ENCODE results near the gene SARDH. TPM values are rescaled to one million over a fixed set of nuclear protein-coding genes. Genes with fewer than 3 reads are reported as not detected.

SARDH gene
- total RNA-seq, 4 donors from 2014 or later = 0.39 to 2.9 (median 0.51) TPM

DNA sequence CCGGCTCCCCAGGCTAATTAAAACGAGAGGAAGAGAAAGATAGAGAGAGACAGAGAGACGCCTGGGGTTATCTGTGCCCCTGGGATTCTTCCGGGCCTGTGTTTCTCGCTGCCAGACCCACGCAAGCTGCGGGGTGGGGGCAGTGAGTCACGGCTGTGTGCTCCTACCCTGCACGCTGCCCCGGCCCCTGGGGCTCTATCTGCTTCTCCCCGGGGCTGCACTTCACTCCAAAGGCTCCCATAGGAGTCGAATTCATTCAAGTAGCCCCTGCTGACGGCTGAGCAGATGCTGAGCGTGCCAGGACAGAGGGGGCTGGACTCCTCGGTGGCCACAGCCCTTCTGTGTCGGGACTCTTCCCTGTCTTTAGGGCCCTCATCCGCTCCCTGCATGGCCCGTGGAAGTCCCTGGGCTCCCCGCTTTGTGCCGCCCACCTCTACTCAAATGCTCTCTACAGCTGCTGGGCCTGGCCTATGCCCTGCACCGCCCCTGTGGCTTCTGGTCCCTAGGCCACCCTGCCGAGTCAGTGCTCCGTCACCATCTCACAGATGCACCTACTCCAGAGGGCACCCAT lies 22.8 kb downstream of the SARDH start:
- H3K36me3 ChIP-seq = no peaks in the 10 kb centered on the region
- no peak overlapping the region for H3K4me3 ChIP-seq
- TF ChIP-seq, protein P1, sequence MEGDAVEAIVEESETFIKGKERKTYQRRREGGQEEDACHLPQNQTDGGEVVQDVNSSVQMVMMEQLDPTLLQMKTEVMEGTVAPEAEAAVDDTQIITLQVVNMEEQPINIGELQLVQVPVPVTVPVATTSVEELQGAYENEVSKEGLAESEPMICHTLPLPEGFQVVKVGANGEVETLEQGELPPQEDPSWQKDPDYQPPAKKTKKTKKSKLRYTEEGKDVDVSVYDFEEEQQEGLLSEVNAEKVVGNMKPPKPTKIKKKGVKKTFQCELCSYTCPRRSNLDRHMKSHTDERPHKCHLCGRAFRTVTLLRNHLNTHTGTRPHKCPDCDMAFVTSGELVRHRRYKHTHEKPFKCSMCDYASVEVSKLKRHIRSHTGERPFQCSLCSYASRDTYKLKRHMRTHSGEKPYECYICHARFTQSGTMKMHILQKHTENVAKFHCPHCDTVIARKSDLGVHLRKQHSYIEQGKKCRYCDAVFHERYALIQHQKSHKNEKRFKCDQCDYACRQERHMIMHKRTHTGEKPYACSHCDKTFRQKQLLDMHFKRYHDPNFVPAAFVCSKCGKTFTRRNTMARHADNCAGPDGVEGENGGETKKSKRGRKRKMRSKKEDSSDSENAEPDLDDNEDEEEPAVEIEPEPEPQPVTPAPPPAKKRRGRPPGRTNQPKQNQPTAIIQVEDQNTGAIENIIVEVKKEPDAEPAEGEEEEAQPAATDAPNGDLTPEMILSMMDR (IDR thresholded peaks at IDR 0.05) = no peak
- TF ChIP-seq POLR2AphosphoS5 (IDR thresholded peaks at IDR 0.05) (no peak), POLR2A (IDR thresholded peaks at IDR 0.05; ENCODE audit: low read depth) (no peak), EP300 (IDR thresholded peaks at IDR 0.05) (no peak)
- H3K4me1 ChIP-seq = peaks cover 8 to 20% (median 11%) of the 10 kb centered on the region in 4 donors
- peak overlapping the region in 2 of 4 donors; percentile 13 to 53 for H3K27ac ChIP-seq (replicated peaks in 1 of 4)
- 78% methylated on average over 22 of the region's 23 CpGs for WGBS
- intact Hi-C loops (cut with DNase I) = no loop called here
- H3K9me3 ChIP-seq = no peaks in the 10 kb centered on the region
- peaks cover 0 to 28% (median 0%) of the 10 kb centered on the region in 4 donors for H3K27me3 ChIP-seq
- no peak for DNase-seq (ENCODE audit: extremely low spot score)

DNA sequence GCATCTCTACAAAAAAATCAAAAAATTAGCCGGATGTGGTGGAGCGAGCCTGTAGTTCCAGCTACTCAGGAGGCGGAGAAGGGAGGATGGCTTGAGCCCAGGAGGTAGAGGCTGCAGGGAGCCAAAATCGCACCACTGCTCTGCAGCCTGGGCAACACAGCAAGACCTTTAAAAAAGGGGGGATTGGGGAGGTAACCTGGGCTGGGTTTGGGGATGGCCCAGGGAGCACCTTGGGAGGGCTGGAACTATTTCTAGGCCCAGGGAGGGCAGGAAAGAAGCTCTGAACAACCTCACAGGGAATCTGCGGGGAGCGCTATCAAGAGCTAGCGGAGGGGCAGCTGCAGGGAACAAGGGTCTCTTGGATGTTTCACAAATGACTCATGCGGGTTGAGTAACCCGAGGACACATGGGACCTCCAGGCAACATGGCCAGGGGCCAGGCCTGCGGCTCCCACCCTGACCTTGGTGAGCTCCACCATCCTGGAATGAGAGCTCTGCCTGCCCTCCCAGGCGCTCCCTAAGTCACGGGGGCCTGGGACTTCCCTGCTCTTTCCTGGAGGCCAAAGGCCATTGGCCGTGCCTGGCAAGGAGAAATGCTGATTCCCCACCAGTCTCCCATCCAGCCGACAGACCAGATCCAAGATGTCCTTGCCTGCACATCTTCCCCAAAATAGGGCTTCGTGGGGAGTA lies 23.4 kb downstream of the SARDH start:
- H3K27me3 ChIP-seq = peaks cover 0 to 28% (median 0%) of the 10 kb centered on the region in 4 donors
- no peaks in the 10 kb centered on the region for H3K36me3 ChIP-seq
- peaks cover 8 to 20% (median 11%) of the 10 kb centered on the region in 4 donors for H3K4me1 ChIP-seq
- peak overlapping the region in 3 of 4 donors; percentile 4 to 53 (median 13) for H3K27ac ChIP-seq (replicated peaks in 1 of 4)
- TF ChIP-seq EP300 (IDR thresholded peaks at IDR 0.05) = no peak
- TF ChIP-seq, protein P1 (IDR thresholded peaks at IDR 0.05) = no peak
- no peak for TF ChIP-seq POLR2AphosphoS5 (IDR thresholded peaks at IDR 0.05)
- TF ChIP-seq POLR2A (IDR thresholded peaks at IDR 0.05; ENCODE audit: low read depth) = no peak
- intact Hi-C loops (cut with DNase I) = no loop called here
- WGBS = 90% methylated on average over 15 of the region's 15 CpGs
- no peak for DNase-seq (ENCODE audit: extremely low spot score)
- H3K9me3 ChIP-seq = no peaks in the 10 kb centered on the region
- H3K4me3 ChIP-seq = no peak overlapping the region

DNA sequence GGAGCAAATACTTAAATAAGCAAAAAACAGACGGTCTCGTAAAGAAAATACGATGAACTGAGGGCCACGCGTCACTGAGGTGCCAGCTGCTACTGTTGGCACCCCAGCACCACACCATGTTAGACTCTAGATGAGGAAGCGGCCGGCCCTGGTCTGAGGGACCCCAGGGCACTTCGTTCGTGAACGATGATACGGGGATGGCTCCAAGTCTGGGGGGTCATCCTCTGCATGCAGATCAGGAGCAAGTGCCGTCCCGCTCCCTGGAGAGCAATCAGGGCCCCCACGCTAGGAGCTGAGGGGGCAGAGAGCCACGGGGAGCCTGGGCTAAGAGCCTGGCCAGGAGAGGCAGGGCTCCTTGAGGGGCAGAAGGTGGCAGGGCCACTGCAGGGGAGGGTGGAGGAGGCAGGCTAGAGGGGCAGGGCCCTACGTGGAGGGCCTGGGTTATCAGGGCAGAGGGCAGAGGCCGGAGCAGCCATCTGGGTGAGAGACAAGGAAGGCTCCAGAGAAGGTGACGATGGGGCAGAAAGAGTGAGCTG lies 24.1 kb downstream of the SARDH start:
- TF ChIP-seq EP300 (IDR thresholded peaks at IDR 0.05) = no peak
- TF ChIP-seq, protein P1 (IDR thresholded peaks at IDR 0.05) = no peak
- no peak for TF ChIP-seq POLR2A (IDR thresholded peaks at IDR 0.05; ENCODE audit: low read depth)
- no peak for TF ChIP-seq POLR2AphosphoS5 (IDR thresholded peaks at IDR 0.05)
- H3K4me3 ChIP-seq = no peak overlapping the region
- H3K27ac ChIP-seq (replicated peaks in 1 of 4) = peak overlapping the region in 1 of 4 donors; percentile 4
- H3K9me3 ChIP-seq = no peaks in the 10 kb centered on the region
- 92% methylated on average over 18 of the region's 18 CpGs for WGBS
- H3K27me3 ChIP-seq = peaks cover 0 to 28% (median 0%) of the 10 kb centered on the region in 4 donors
- H3K36me3 ChIP-seq = no peaks in the 10 kb centered on the region
- intact Hi-C loops (cut with DNase I) = no loop called here
- peaks cover 8 to 20% (median 11%) of the 10 kb centered on the region in 4 donors for H3K4me1 ChIP-seq
- DNase-seq (ENCODE audit: extremely low spot score) = no peak

DNA sequence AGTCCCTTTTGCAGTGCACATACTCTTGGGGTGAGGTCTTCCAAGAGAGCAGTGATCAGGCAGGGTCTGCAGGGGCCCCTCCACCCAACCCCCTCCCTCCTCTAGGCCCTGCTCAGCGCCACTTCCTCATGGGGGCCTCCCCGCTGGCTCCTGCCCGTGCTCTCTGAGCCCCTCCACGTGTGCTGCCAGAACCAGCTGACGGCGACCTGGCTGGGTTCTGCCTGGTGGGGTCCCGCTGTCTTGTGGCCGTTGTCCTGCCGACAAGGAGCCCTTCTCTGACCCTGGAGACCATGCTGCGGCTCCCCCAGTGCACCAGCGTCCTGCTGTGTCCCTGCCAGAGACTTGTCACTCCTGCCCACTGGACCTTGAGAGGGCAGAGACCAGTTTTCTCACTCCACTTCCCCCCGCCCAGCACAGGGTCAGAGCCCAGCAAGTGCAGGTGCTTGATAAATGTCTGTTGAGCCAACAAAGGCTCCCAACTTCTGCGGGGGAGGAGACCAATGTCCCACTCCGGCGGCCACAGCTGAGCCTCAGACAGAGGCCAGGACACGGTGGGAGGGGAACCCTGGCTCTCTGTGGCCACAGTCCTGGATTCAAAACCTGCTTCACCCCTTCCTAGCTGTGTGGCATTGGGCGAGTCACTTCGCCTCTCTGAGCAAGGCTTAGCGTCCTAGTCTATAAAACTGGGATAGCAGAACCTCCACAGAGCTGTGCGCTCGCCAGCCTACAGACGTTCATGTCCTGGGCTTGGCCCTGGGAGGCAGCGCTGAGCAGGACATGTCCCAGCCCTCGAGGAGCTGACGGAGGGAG lies 24.8 kb downstream of the SARDH start:
- H3K36me3 ChIP-seq = no peaks in the 10 kb centered on the region
- no peak overlapping the region for H3K4me3 ChIP-seq
- no peak overlapping the region for H3K27ac ChIP-seq (replicated peaks in 1 of 4)
- DNase-seq (ENCODE audit: extremely low spot score) = no peak
- intact Hi-C loops (cut with DNase I) = no loop called here
- TF ChIP-seq POLR2A (IDR thresholded peaks at IDR 0.05; ENCODE audit: low read depth) = no peak
- TF ChIP-seq POLR2AphosphoS5 (IDR thresholded peaks at IDR 0.05) = no peak
- TF ChIP-seq EP300 (IDR thresholded peaks at IDR 0.05) = no peak
- TF ChIP-seq, protein P1 (IDR thresholded peaks at IDR 0.05) = no peak
- H3K27me3 ChIP-seq = peaks cover 0 to 28% (median 0%) of the 10 kb centered on the region in 4 donors
- no peaks in the 10 kb centered on the region for H3K9me3 ChIP-seq
- WGBS = 77% methylated on average over 25 of the region's 25 CpGs
- peaks cover 8 to 20% (median 11%) of the 10 kb centered on the region in 4 donors for H3K4me1 ChIP-seq

Measured in esophagus muscularis mucosa (tissue), 4 donors.